Rectal smooth muscle tissue (tissue), 1 donor: ENCODE results near the gene RBBP6.

Source experiments
- H3K27ac ChIP-seq: one replicate; pipeline ENCODE4 v1.7.0; 2013; ENCODE audit warnings: low read depth, low read length, inconsistent platforms
- H3K27me3 ChIP-seq: one replicate; pipeline ENCODE4 v1.7.0; 2013; ENCODE audit warnings: low read length; ENCODE audit not compliant: control insufficient read depth, insufficient read depth
- H3K36me3 ChIP-seq: one replicate; pipeline ENCODE4 v1.7.0; 2013; ENCODE audit warnings: low read length; ENCODE audit not compliant: control insufficient read depth, insufficient read depth
- H3K4me1 ChIP-seq: one replicate; pipeline ENCODE4 v1.7.0; 2013; ENCODE audit warnings: low read length; ENCODE audit not compliant: control insufficient read depth, insufficient read depth
- H3K4me3 ChIP-seq: one replicate; pipeline ENCODE4 v1.7.0; 2013; ENCODE audit warnings: low read length
- H3K9ac ChIP-seq: one replicate; pipeline ENCODE4 v1.7.0; 2013; ENCODE audit warnings: low read length

The RBBP6 gene

DNA sequence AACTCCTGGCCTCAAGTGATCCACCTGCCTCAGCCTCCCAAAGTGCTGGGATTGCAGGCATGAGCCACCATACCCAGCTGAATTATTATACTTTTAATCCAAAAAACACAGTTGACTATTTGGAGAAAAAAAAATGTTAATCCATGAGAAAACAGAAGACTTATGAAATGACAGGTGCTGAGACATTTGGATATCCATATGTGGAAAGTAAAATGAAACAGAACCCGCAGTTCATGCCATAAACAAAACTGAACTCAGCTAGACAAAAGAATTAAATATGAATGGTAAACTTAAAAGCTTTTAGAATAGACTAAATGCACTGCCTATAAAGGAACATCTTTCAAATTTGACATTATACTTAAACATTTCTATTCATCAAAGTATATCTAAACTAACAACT, 8.2 kb upstream of the RBBP6 start:
- no peak overlapping the region for H3K9ac ChIP-seq
- no peak overlapping the region for H3K4me3 ChIP-seq
- no peaks in the 10 kb centered on the region for H3K36me3 ChIP-seq
- no peaks in the 10 kb centered on the region for H3K4me1 ChIP-seq
- H3K27ac ChIP-seq, result no peak overlapping the region
- no peaks in the 10 kb centered on the region for H3K27me3 ChIP-seq

DNA sequence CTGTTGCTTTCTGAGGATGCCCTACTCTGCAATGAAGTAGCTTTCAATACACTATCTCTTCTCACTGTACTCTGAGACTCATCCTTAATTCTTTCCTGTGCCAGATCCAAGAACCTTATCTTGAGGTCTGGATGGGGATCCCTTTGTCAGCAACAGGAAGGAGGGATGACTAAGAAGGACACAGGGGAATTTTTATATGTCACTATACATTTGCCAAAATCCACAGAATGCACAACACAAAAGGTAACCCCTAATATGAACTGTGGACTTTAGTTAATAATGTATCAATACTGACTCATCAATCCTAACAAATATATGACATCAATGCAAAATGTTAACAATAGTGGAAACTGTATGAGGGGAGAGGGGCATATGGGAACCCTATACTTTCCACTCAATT, 4.7 kb upstream of the RBBP6 start:
- H3K36me3 ChIP-seq, result no peaks in the 10 kb centered on the region
- no peak overlapping the region for H3K9ac ChIP-seq
- no peak overlapping the region for H3K4me3 ChIP-seq
- H3K27me3 ChIP-seq, result no peaks in the 10 kb centered on the region
- H3K27ac ChIP-seq, result no peak overlapping the region
- H3K4me1 ChIP-seq, result peaks cover 6% of the 10 kb centered on the region

GRCh38 chr16:24535827-24536226, 3.5 kb upstream of the RBBP6 start:
- Histone ChIP-seq H3K4me3 (no peak overlapping the region), H3K36me3 (no peaks in the 10 kb centered on the region), H3K9ac (no peak overlapping the region), H3K4me1 (peaks cover 6% of the 10 kb centered on the region), H3K27ac (no peak overlapping the region), H3K27me3 (no peaks in the 10 kb centered on the region)

- no peak overlapping the region for H3K4me3 ChIP-seq
- H3K27ac ChIP-seq, result no peak overlapping the region
- peaks cover 11% of the 10 kb centered on the region for H3K4me1 ChIP-seq
- H3K36me3 ChIP-seq, result no peaks in the 10 kb centered on the region
- no peak overlapping the region for H3K9ac ChIP-seq
- H3K27me3 ChIP-seq, result no peaks in the 10 kb centered on the region
Observed at GRCh38 chr16:24536671-24537070, 2.7 kb upstream of the RBBP6 start.

GRCh38 chr16:24537474-24538337, 1.7 kb upstream of the RBBP6 start:
- Histone ChIP-seq H3K4me3 (no peak overlapping the region), H3K27me3 (no peaks in the 10 kb centered on the region), H3K27ac (no peak overlapping the region), H3K4me1 (peaks cover 17% of the 10 kb centered on the region), H3K9ac (no peak overlapping the region), H3K36me3 (no peaks in the 10 kb centered on the region)

DNA sequence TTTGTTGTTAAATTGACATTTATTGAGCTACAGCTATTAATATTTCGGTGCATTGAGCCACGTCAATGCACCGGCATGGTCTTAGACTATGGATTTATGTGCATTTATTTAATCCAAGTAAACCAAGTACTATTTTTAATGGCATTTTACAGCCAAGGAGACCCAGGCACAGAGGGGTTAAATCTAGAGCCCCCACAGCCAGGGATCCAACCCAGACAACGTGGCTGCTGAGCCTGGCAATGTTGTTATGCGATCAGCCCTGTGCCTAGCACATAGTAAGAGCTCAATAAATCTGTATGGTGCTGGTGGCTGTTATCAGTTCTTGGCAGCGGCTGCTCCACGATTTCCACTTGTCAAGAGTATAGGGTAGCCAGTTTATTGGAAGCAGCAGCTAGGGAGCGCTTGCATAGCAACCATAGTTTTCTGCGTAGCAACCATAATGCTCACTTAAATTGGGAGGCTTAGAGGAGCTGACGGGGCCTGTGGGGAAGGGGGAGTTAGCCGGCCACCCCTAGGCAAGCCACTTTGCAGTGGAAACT, 541 bp upstream of the RBBP6 start:
- no peaks in the 10 kb centered on the region for H3K36me3 ChIP-seq

DNA sequence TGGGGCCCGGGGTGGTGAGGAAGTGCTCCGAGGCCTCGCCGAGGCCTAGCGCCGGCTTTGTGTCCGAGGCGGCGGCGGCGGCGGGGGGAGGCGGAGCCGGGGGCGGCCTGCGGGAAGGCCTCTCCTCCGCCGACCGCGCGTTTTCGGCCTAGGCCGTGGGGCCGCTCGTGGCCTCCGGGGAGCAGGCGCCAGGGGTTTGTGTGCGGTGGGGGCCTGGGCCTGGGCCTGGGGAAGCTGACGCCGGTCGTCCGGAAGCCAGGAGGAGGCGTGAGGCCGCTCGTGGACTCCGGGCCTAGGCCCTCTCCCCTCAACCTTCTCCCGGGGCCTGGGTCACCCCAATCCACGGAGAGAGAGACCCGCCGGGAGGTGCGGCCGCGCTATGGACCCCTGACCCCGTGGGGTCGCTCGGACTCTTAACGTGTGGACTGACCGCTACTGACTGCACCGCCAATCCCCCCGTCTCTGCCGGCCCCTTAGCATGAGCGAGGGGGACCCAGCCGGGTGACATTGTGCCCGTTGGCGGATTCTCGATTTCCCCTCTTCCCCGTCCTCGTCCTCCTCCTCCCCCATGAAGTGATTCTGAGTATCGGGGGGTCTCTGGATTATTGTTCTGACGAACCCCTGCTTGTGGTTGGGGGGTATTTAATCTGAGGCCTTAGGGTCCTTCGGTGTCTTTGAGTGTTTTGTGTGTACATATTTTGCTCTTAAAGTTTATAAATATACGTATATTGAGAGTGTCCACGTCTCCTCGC, 660 bp downstream of the RBBP6 start:
- peak overlapping the region; percentile 100 for H3K9ac ChIP-seq
- no peaks in the 10 kb centered on the region for H3K36me3 ChIP-seq
- H3K27me3 ChIP-seq, result no peaks in the 10 kb centered on the region
- H3K27ac ChIP-seq, result peak overlapping the region; percentile 100
- peaks cover 28% of the 10 kb centered on the region for H3K4me1 ChIP-seq
- H3K4me3 ChIP-seq, result peak overlapping the region; percentile 94

More for the DNA sequence above, 541 bp upstream of the RBBP6 start:
- Histone ChIP-seq H3K4me3 (peak overlapping the region; percentile 98), H3K9ac (peak overlapping the region; percentile 56), H3K27ac (peak overlapping the region; percentile 100), H3K4me1 (peaks cover 22% of the 10 kb centered on the region), H3K27me3 (no peaks in the 10 kb centered on the region)

DNA sequence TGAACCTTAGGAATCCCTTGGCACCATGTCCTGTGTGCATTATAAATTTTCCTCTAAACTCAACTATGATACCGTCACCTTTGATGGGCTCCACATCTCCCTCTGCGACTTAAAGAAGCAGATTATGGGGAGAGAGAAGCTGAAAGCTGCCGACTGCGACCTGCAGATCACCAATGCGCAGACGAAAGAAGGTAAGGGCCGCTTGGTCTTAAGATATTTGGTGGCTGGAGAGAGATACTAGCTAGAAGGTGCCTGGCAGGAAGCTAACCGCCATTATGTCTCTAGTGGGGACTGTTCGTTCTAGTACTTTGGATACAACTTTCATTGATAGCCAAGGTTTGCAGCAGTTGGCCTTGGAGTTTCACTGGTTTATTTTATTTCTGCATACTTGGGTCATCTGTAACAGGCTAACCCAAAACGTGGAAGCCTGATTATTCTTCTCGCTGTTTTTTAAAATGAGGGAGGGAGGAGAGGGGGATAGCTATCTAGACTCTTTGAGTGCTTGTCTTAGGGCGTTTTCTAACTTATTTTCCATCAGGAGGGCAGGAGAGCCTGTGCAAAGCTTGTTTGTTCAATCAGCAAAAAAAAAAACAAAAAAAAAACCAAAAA, 1.3 kb downstream of the RBBP6 start:
- peaks cover 31% of the 10 kb centered on the region for H3K4me1 ChIP-seq
- H3K9ac ChIP-seq, result peak overlapping the region; percentile 88
- H3K27me3 ChIP-seq, result no peaks in the 10 kb centered on the region
- peak overlapping the region; percentile 100 for H3K27ac ChIP-seq
- H3K36me3 ChIP-seq, result no peaks in the 10 kb centered on the region
- peak overlapping the region; percentile 94 for H3K4me3 ChIP-seq

DNA sequence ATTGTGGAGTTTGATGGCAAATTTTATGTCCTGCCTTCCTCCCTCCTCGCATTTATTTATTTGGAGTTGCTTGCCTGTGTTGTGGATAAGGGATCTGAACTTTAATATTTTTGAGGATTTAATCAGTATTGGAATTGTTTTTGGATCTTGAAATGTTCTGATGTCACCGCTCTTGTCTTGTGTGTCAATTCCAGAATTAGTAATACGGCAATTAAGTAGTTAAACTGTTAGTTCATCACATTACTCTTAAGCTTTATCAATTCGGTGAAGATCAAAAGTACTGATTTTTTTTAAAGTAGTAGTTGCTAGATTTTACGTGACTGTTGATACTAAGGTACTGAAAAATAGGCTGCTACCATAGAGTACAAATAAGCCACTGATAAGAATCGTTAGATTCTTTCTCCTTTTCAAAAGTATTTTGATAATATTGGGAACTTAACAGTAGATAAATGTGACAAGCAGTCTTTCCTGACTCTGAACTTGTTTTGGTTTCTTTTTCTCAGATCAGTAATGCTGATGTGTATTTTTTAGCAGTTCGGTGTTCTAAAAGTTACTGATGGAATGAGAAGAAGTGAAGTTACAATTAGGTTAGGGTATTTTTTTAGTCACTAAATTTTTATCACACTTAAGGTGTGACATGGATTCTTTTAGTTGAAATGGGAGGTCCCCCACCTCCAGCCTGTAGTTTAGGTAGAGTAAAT, 2.0 kb downstream of the RBBP6 start:
- Histone ChIP-seq H3K27me3 (no peaks in the 10 kb centered on the region), H3K9ac (no peak overlapping the region), H3K36me3 (no peaks in the 10 kb centered on the region), H3K4me1 (peaks cover 33% of the 10 kb centered on the region), H3K27ac (peak overlapping the region; percentile 100), H3K4me3 (peak overlapping the region; percentile 94)

DNA sequence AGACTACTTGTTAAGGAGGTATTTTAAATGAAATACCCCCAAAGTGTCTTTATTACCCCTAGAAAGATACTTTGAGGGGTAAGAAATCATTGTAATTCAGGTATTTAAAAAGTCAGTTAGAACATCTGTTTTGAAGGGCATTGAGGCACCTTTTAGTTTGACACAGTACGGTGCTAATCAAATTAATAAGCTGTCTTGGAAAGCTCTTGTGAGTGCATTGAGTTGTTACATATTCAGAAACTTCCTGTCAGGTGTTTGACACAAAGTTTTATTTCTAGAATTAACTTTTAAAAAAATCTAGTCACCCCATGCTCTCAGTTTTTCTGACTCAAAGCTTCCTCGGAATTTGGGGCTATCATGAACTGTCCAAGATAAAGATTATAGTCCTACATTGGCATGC, 4.6 kb downstream of the RBBP6 start:
- H3K27ac ChIP-seq, result peak overlapping the region; percentile 49
- peaks cover 28% of the 10 kb centered on the region for H3K4me1 ChIP-seq
- H3K36me3 ChIP-seq, result peaks cover 2% of the 10 kb centered on the region
- no peak overlapping the region for H3K4me3 ChIP-seq
- no peaks in the 10 kb centered on the region for H3K27me3 ChIP-seq
- H3K9ac ChIP-seq, result no peak overlapping the region

DNA sequence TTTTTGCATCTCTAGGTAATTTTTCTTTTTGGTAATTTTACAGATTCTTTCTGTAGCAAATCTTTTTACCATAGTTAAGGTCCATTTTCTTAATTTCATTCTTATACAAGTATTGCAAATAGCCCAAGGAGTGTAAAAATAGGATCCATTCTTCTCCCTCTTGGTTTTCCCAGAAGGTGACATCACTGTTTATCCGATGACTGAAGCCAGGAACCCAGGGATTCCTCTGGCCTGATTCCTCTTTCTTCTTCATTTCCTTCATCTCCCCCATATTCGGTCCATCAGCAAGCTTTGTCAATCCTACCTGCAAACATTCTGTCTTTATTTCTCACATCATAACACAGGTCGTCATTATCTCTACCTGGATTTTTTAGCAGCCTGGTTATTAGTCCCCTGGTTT, 5.3 kb downstream of the RBBP6 start:
- Histone ChIP-seq H3K27ac (peak overlapping the region; percentile 49), H3K4me1 (peaks cover 30% of the 10 kb centered on the region), H3K36me3 (peaks cover 4% of the 10 kb centered on the region), H3K4me3 (no peak overlapping the region), H3K9ac (no peak overlapping the region), H3K27me3 (no peaks in the 10 kb centered on the region)

- Histone ChIP-seq H3K4me1 (peaks cover 8% of the 10 kb centered on the region), H3K27ac (no peak overlapping the region), H3K27me3 (no peaks in the 10 kb centered on the region), H3K9ac (no peak overlapping the region), H3K4me3 (no peak overlapping the region), H3K36me3 (peaks cover 4% of the 10 kb centered on the region)
Observed at GRCh38 chr16:24550295-24550694, 10.9 kb downstream of the RBBP6 start.
